ENCODE measurements around the gene LAMC3. TPM values are rescaled to one million over a fixed set of nuclear protein-coding genes. Genes with fewer than 3 reads are reported as not detected.

LAMC3 gene
- total RNA-seq, 1 donor from 2014 or later, result 0.29 TPM

- DNase-seq (ENCODE audit: low read depth), result no peak
- no peak overlapping the region for H3K4me3 ChIP-seq (ENCODE audit: low read depth, low read length)
- TF ChIP-seq CTCF (conservative IDR thresholded peaks at IDR 0.05; ENCODE audit: low read depth, low read length), result no peak
Measured at GRCh38 chr9:130977811-130978221, 31.2 kb upstream of the LAMC3 start.

GRCh38 chr9:130979591-130980385 lies 29.2 kb upstream of the LAMC3 start:
- H3K4me3 ChIP-seq (ENCODE audit: low read depth, low read length), result no peak overlapping the region
- TF ChIP-seq CTCF (conservative IDR thresholded peaks at IDR 0.05; ENCODE audit: low read depth, low read length), result no peak

GRCh38 chr9:130980526-130980925 lies 28.4 kb upstream of the LAMC3 start:
- no peak for DNase-seq (ENCODE audit: low read depth)
- H3K4me3 ChIP-seq (ENCODE audit: low read depth, low read length), result no peak overlapping the region
- no peak for TF ChIP-seq CTCF (conservative IDR thresholded peaks at IDR 0.05; ENCODE audit: low read depth, low read length)

More at GRCh38 chr9:130979591-130980385, 29.2 kb upstream of the LAMC3 start:
- no peak for DNase-seq (ENCODE audit: low read depth)

GRCh38 chr9:130981002-130981755 lies 27.8 kb upstream of the LAMC3 start:
- no peak for TF ChIP-seq CTCF (conservative IDR thresholded peaks at IDR 0.05; ENCODE audit: low read depth, low read length)
- DNase-seq (ENCODE audit: low read depth), result no peak
- H3K4me3 ChIP-seq (ENCODE audit: low read depth, low read length), result no peak overlapping the region

- no peak overlapping the region for H3K4me3 ChIP-seq (ENCODE audit: low read depth, low read length)
- TF ChIP-seq CTCF (conservative IDR thresholded peaks at IDR 0.05; ENCODE audit: low read depth, low read length), result no peak
- DNase-seq (ENCODE audit: low read depth), result no peak
Measured at GRCh38 chr9:130981756-130982137, 27.2 kb upstream of the LAMC3 start.

- no peak for DNase-seq (ENCODE audit: low read depth)
- no peak for TF ChIP-seq CTCF (conservative IDR thresholded peaks at IDR 0.05; ENCODE audit: low read depth, low read length)
- no peak overlapping the region for H3K4me3 ChIP-seq (ENCODE audit: low read depth, low read length)
Measured at GRCh38 chr9:130982636-130983358, 26.2 kb upstream of the LAMC3 start.

Measured in epithelial cell of proximal tubule (primary cell).